Trophoblast cell (in vitro differentiated cells and primary cell): Measurements from ENCODE around the gene HSPB6.

Experiments used
- DNase-seq, 2 donors: peaks; one replicate each; pipeline ENCODE4 v3.0.0-alpha.2; 2016
- H2AFZ ChIP-seq: 2 replicates; pipeline ENCODE4 v1.6.1; 2013; ENCODE audit warnings: low read length, moderate library complexity, mild to moderate bottlenecking; ENCODE audit not compliant: insufficient read depth, poor library complexity
- H2AK5ac ChIP-seq: 2 replicates; pipeline ENCODE4 v1.6.1; 2013; ENCODE audit warnings: mild to moderate bottlenecking, low read length
- H2BK120ac ChIP-seq: 2 replicates; pipeline ENCODE4 v1.6.1; 2013; ENCODE audit warnings: low read length, mild to moderate bottlenecking, moderate library complexity; ENCODE audit not compliant: insufficient read depth, poor library complexity
- H2BK12ac ChIP-seq: 2 replicates; pipeline ENCODE4 v1.6.1; 2013; ENCODE audit warnings: mild to moderate bottlenecking, low read length, moderate library complexity
- H2BK5ac ChIP-seq: 2 replicates; pipeline ENCODE4 v1.6.1; 2013; ENCODE audit warnings: low read length, low read depth, moderate library complexity, mild to moderate bottlenecking; ENCODE audit not compliant: poor library complexity
- H3K14ac ChIP-seq: 2 replicates; pipeline ENCODE4 v1.6.1; 2013; ENCODE audit warnings: mild to moderate bottlenecking, low read length
- H3K18ac ChIP-seq: 2 replicates; pipeline ENCODE4 v1.6.1; 2013; ENCODE audit warnings: mild to moderate bottlenecking, low read length
- H3K23ac ChIP-seq: 2 replicates; pipeline ENCODE4 v1.6.1; 2013; ENCODE audit warnings: low read length
- H3K27ac ChIP-seq: 2 replicates; pipeline ENCODE4 v1.5.1; 2013; ENCODE audit warnings: low read depth, mild to moderate bottlenecking, inconsistent platforms, low read length, moderate library complexity
- H3K27me3 ChIP-seq: 2 replicates; pipeline ENCODE4 v1.6.1; 2013; ENCODE audit warnings: inconsistent platforms, mild to moderate bottlenecking, low read length, moderate library complexity; ENCODE audit not compliant: insufficient read depth
- H3K36me3 ChIP-seq, 2 experiments: 1 replicate in 1 of 2; 2 replicates in 1 of 2; pipeline ENCODE4 v1.6.1; 2013; ENCODE audit warnings: low read length in 2 of 2, mild to moderate bottlenecking in 2 of 2, moderate library complexity in 1 of 2; ENCODE audit not compliant: insufficient read depth in 2 of 2, control insufficient read depth in 1 of 2
- H3K4ac ChIP-seq: 2 replicates; pipeline ENCODE4 v1.6.1; 2013; ENCODE audit warnings: low read depth, mild to moderate bottlenecking, low read length, moderate library complexity
- H3K4me1 ChIP-seq, 2 experiments: 1 replicate in 1 of 2; 2 replicates in 1 of 2; pipeline ENCODE4 v1.6.1; 2013; ENCODE audit warnings: low read length in 2 of 2, mild to moderate bottlenecking in 2 of 2, moderate library complexity in 1 of 2; ENCODE audit not compliant: insufficient read depth in 2 of 2, control insufficient read depth in 1 of 2
- H3K4me2 ChIP-seq: 2 replicates; pipeline ENCODE4 v1.6.1; 2013; ENCODE audit warnings: inconsistent platforms, mild to moderate bottlenecking, low read length, moderate library complexity
- H3K4me3 ChIP-seq: 2 replicates; pipeline ENCODE4 v1.5.1; 2013; ENCODE audit warnings: mild to moderate bottlenecking, low read depth, low read length, inconsistent platforms
- H3K79me1 ChIP-seq: one replicate; pipeline ENCODE4 v1.6.1; 2013; ENCODE audit warnings: low read length
- H3K79me2 ChIP-seq: 2 replicates; pipeline ENCODE4 v1.6.1; 2013; ENCODE audit warnings: low read length, mild to moderate bottlenecking; ENCODE audit not compliant: control insufficient read depth, insufficient read depth, poor library complexity
- H3K9ac ChIP-seq: 2 replicates; pipeline ENCODE4 v1.6.1; 2013; ENCODE audit warnings: mild to moderate bottlenecking, low read length
- H3K9me3 ChIP-seq: 2 replicates; pipeline ENCODE4 v1.6.1; 2013; ENCODE audit warnings: low read depth, mild to moderate bottlenecking, control low read depth, inconsistent platforms, low read length; ENCODE audit not compliant: insufficient read depth
- H4K12ac ChIP-seq: 2 replicates; pipeline ENCODE4 v1.6.1; 2013; ENCODE audit warnings: low read depth, mild to moderate bottlenecking, low read length, moderate library complexity
- H4K8ac ChIP-seq: 2 replicates; pipeline ENCODE4 v1.6.1; 2013; ENCODE audit warnings: low read depth, mild to moderate bottlenecking, low read length, moderate library complexity
- H4K91ac ChIP-seq: one replicate; pipeline ENCODE4 v1.6.1; 2013; ENCODE audit warnings: low read depth, mild to moderate bottlenecking, low read length, moderate library complexity
- WGBS: extraction: QIAGEN DNeasy Blood & Tissue Kit; methylation state at CpG from one replicate; pipeline ENCODE4 v1.1.7; 2013; ENCODE audit warnings: missing lambda C conversion rate; ENCODE audit not compliant: insufficient read length, insufficient coverage; ENCODE audit errors: extremely low coverage; 5-methylcytosine and 5-hydroxymethylcytosine counted together

Gene HSPB6

GRCh38 chr19:35723671-35724070, 33.2 kb downstream of the HSPB6 start:
- H2BK120ac ChIP-seq = no peak overlapping the region
- peaks cover 0 to 7% of the 10 kb centered on the region in 2 experiments for H3K4me1 ChIP-seq
- no peak overlapping the region for H3K14ac ChIP-seq
- DNase-seq = no peak
- no peak overlapping the region for H3K18ac ChIP-seq
- H3K36me3 ChIP-seq = peaks cover 84 to 85% of the 10 kb centered on the region in 2 experiments
- no peak overlapping the region for H2BK5ac ChIP-seq
- H2AFZ ChIP-seq = no peak overlapping the region
- H3K79me1 ChIP-seq = no peaks in the 10 kb centered on the region
- WGBS = no CpG with 5 or more reads among the region's 24 CpGs
- H3K79me2 ChIP-seq = peaks cover 5% of the 10 kb centered on the region
- H2BK12ac ChIP-seq = no peak overlapping the region
- H3K27ac ChIP-seq = no peak overlapping the region
- H3K4ac ChIP-seq = no peak overlapping the region
- H4K8ac ChIP-seq = no peak overlapping the region
- no peak overlapping the region for H3K9ac ChIP-seq
- no peak overlapping the region for H3K23ac ChIP-seq
- no peaks in the 10 kb centered on the region for H3K27me3 ChIP-seq
- H4K12ac ChIP-seq = no peak overlapping the region
- no peak overlapping the region for H3K4me3 ChIP-seq
- H3K4me2 ChIP-seq = no peak overlapping the region
- H4K91ac ChIP-seq = no peak overlapping the region
- no peaks in the 10 kb centered on the region for H3K9me3 ChIP-seq
- H2AK5ac ChIP-seq = no peak overlapping the region

DNA sequence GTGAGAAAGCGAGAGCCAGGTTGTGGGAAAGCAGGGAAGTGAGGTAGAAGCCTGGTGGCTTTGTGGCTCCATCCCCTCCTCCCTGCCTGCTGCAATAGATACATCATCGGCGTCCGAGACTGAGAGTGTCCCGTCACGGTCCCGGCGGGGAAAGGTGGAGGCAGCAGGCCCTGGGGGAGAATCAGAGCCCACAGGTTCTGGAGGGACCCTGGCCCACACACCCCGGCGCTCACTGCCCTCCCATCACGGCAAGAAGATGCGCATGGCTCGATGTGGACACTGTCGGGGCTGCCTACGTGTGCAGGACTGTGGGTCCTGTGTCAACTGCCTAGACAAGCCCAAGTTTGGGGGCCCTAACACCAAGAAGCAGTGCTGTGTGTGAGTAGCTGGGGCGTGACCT, 33.9 kb downstream of the HSPB6 start:
- no peak overlapping the region for H3K23ac ChIP-seq
- H3K4ac ChIP-seq = no peak overlapping the region
- H3K27ac ChIP-seq = no peak overlapping the region
- H3K79me1 ChIP-seq = no peaks in the 10 kb centered on the region
- no peak for DNase-seq
- H3K27me3 ChIP-seq = no peaks in the 10 kb centered on the region
- H2BK120ac ChIP-seq = no peak overlapping the region
- H4K8ac ChIP-seq = no peak overlapping the region
- peaks cover 0 to 7% of the 10 kb centered on the region in 2 experiments for H3K4me1 ChIP-seq
- no peak overlapping the region for H3K14ac ChIP-seq
- no peak overlapping the region for H3K4me2 ChIP-seq
- H3K4me3 ChIP-seq = no peak overlapping the region
- no peak overlapping the region for H2BK12ac ChIP-seq
- no peaks in the 10 kb centered on the region for H3K9me3 ChIP-seq
- no peak overlapping the region for H3K9ac ChIP-seq
- peaks cover 10% of the 10 kb centered on the region for H3K79me2 ChIP-seq
- WGBS = no CpG with 5 or more reads among the region's 16 CpGs
- H3K18ac ChIP-seq = no peak overlapping the region
- H2BK5ac ChIP-seq = no peak overlapping the region
- no peak overlapping the region for H4K12ac ChIP-seq
- no peak overlapping the region for H2AK5ac ChIP-seq
- peaks cover 77% of the 10 kb centered on the region in 2 experiments for H3K36me3 ChIP-seq
- H4K91ac ChIP-seq = no peak overlapping the region
- H2AFZ ChIP-seq = no peak overlapping the region

- no peak overlapping the region for H2BK12ac ChIP-seq
- H3K9ac ChIP-seq = no peak overlapping the region
- H4K8ac ChIP-seq = no peak overlapping the region
- no peak overlapping the region for H3K23ac ChIP-seq
- H3K27me3 ChIP-seq = no peaks in the 10 kb centered on the region
- H2BK120ac ChIP-seq = no peak overlapping the region
- H3K79me2 ChIP-seq = peaks cover 10% of the 10 kb centered on the region
- H3K18ac ChIP-seq = no peak overlapping the region
- no peaks in the 10 kb centered on the region for H3K9me3 ChIP-seq
- peaks cover 72 to 73% of the 10 kb centered on the region in 2 experiments for H3K36me3 ChIP-seq
- no peak overlapping the region for H2BK5ac ChIP-seq
- H3K27ac ChIP-seq = no peak overlapping the region
- no peak overlapping the region for H4K12ac ChIP-seq
- H4K91ac ChIP-seq = no peak overlapping the region
- no peak overlapping the region for H3K4me3 ChIP-seq
- no peak overlapping the region for H2AFZ ChIP-seq
- H2AK5ac ChIP-seq = no peak overlapping the region
- no peak overlapping the region for H3K4ac ChIP-seq
- H3K14ac ChIP-seq = no peak overlapping the region
- no peak overlapping the region for H3K4me2 ChIP-seq
- DNase-seq = no peak
- no CpG with 5 or more reads among the region's 14 CpGs for WGBS
- H3K79me1 ChIP-seq = no peaks in the 10 kb centered on the region
- peaks cover 0 to 7% of the 10 kb centered on the region in 2 experiments for H3K4me1 ChIP-seq
Observed at GRCh38 chr19:35722461-35722860, 34.4 kb downstream of the HSPB6 start.

GRCh38 chr19:35721374-35721773, 35.5 kb downstream of the HSPB6 start:
- Histone ChIP-seq H3K4ac (no peak overlapping the region), H4K12ac (no peak overlapping the region), H2AK5ac (no peak overlapping the region), H3K79me1 (peaks cover 3% of the 10 kb centered on the region), H3K27me3 (no peaks in the 10 kb centered on the region), H4K8ac (no peak overlapping the region), H3K4me2 (no peak overlapping the region), H3K9me3 (no peaks in the 10 kb centered on the region), H3K14ac (no peak overlapping the region), H3K36me3 (peaks cover 64% of the 10 kb centered on the region in 2 experiments), H3K79me2 (peaks cover 10% of the 10 kb centered on the region), H3K9ac (no peak overlapping the region), H2BK120ac (no peak overlapping the region), H4K91ac (no peak overlapping the region), H3K18ac (no peak overlapping the region), H3K27ac (no peak overlapping the region), H3K4me3 (no peak overlapping the region), H3K23ac (no peak overlapping the region), H2AFZ (no peak overlapping the region), H3K4me1 (peaks cover 2 to 7% of the 10 kb centered on the region in 2 experiments), H2BK5ac (no peak overlapping the region), H2BK12ac (no peak overlapping the region)
- WGBS = no CpG with 5 or more reads among the region's 16 CpGs
- no peak for DNase-seq
